HUDEP-2 (cell line): ENCODE data around the gene NSMCE3.
A peak's percentile ranks its signal among the peaks of the same experiment; 100 is the strongest.

ENCODE experiments used
- DNase-seq, 76 experiments: peaks; one replicate each; lab custom pipeline; 2025; ENCODE audit not compliant: unreplicated experiment in 76 of 76; lab: John Stamatoyannopoulos, UW

Gene NSMCE3

GRCh38 chr15:29269485-29270168, at the start of gene NSMCE3:
NSMCE3 (minus strand) TSS chr15:29269822; CDS start chr15:29269705, 117 bp downstream.
- peak in 73 of 76 experiments; percentile 11 to 84 (median 66) for DNase-seq

DNA sequence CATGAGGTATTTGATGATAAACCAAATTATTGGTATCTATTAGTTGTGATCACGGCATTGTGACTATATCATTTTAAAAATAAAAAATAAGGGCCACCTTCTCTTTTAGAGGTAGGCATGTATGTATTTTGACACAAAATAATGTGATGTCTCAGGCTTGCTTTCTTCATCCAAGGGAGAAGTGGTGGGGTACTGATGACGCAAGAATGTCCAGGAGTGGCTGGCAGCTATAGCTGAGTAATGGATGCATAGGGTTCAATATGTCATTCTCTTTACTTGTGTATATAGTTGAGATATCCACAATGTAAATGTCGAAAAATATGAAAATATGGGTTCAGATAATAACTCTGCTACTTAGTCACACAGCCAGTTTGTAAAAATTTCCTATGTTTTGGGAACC, 46.8 kb upstream of the NSMCE3 start:
- no peak for DNase-seq

GRCh38 chr15:29312387-29312786, 42.8 kb upstream of the NSMCE3 start:
- DNase-seq = no peak

DNA sequence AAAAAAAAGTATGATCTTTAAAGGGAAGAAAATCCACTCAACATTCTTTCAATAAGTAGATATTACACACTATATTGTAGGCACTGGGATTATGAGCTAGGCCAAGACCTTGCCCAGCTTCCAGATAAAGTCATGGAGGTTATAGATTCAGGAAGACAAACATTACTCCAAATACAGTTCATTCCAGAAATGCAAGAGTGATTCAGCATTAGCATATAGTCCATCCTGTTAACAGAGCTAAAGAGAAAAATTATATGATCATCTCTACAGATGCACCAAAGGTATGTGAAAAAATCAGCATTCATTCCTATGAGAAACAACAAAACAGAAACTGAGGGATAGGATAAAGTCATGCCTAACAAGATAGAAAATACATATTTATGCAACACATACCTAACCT, 42.1 kb upstream of the NSMCE3 start:
- DNase-seq = no peak

DNA sequence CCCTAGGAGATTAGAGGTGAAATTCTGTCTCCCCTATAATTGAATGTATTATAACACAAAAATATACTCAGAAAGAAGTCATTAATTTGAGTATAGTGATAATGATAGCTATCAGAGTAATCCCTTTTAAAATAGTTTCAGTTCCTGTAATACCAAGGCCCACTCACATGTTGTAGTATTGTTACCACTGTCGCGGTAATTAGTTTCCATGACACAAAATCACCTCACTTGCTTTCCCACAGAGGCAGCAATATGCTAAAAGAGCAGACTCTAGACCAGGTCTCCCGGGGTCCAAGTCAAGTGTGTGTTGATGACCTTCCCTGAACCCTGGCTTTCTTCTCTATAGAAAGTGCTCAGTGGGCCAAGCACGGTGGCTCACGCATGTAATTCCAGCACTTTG, 39.5 kb upstream of the NSMCE3 start:
- DNase-seq = no peak

DNA sequence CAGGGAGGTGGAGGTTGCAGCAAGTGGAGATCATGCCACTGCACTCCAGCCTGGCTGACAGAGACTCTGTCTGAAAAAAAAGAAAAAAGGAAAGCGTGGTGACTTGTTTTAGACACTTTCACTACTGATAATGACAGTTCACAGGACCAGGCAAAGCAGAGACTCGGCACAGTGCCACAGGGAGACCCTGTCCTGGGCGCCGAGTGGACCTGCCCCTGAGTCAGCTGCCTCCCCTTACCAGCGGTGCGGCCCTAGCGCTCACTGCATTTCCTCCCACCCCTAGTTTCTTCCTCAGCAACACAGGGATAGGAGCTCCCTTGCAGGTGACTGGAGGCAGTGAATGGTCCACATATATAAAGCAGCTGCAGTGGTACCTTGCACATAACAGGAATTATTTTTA, 38.7 kb upstream of the NSMCE3 start:
- DNase-seq = no peak

DNA sequence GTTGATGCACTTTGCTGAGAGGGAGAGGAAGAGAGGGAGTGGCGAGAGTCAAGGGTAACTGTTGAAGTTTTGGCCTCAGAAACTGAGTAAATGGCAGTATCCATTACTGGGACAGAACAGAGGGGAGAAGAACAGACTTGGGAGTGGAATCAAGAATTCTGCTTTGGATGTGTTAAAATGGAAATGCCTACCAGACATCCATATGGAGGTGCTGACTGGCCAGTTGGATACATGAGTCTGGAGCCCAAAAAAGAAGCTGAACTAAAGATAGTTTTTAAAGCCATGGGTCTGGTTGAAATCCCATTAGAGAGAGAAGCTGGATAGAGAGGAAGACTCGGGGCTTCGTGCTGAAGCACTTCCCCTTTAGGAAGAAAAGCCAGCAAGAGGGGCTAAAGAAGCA, 35.9 kb upstream of the NSMCE3 start:
- DNase-seq = no peak

- DNase-seq = no peak
Observed at GRCh38 chr15:29302871-29303270, 33.2 kb upstream of the NSMCE3 start.

DNA sequence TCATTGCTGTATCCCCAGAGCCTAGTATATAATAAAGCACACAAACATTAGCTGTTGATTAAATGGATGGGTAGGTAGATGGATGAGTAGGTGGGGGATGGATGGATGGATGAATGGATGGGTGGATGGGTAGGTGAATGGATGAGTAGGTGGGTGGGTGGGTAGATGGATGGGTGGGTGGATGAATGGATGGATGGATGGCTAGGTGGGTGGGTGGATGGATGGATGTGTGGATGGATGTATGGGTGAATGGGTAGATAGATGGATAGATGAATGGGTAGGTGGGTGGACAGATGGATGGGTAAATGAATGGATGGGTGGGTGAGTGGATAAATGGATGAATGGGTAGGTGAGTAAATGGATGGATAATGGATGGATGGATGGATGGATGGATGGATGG, 30.2 kb upstream of the NSMCE3 start:
- DNase-seq = no peak

- DNase-seq = no peak
Observed at GRCh38 chr15:29299331-29299730, 29.7 kb upstream of the NSMCE3 start.

DNA sequence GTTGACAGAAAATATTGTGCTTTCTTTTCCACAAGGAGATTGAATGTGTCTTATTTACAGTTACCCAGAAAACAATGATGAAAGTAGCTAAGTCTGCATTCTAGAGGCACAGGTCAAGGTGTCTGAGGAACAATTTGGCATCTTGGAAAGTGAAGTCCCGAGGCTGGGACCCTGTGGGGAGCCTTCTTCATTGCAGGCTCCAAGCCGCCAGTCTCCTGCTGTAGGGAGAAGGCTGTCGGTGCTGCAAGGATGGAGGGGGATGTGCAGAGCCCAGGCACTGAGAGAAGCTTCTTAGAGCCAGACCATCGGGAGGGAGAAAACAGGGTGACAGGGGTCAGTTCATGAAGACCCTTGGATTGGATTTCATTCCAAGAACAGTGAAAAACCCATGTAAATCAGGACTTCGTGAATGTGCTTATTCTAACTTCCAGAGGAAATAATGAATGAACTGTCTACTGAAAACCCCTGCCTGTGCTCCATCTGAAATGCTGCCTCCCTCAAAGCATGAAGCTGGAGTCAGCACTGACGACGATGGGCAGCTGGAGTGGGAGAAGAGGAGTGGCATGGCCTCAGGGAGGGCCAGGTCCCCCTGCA, 25.2 kb upstream of the NSMCE3 start:
- DNase-seq = no peak

- no peak for DNase-seq
Observed at GRCh38 chr15:29291067-29291845, 21.6 kb upstream of the NSMCE3 start.

DNA sequence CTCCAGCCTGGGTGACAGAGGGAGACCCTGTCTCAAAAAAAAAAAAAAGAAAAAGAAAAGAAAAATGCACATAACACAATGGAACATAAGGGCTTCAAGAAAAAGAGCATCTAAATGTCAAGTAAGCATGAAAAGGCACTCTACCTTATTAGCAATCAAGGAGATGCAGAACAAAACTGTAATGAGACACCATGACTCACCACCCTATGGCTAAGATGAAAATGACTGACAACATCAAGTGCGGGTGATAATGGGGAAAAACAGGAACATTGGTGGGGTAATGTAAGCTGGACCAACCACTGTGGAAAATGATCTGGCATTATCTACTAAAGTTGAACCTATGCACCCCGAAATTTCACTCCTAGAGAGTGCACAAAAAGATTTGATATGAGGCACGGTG, 19.6 kb upstream of the NSMCE3 start:
- no peak for DNase-seq

DNA sequence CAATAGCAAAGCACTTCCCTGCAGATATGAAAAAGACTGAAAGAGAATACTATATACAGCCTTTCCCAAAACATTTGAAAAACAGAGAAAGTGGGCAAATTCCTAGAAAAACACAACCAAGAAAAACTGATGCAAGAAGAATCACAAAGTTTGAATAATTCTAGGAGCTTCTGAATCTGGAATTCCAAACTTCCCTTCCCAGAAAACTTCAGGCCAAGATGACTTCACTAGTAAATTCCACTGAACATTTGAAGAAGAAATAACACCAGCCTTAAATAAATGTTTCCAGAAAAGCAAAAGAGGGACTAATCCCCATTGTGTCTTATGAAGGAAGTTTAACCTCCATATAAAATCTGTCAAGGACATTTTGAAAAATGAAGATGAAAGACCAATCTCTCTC, 15.8 kb upstream of the NSMCE3 start:
- no peak for DNase-seq

DNA sequence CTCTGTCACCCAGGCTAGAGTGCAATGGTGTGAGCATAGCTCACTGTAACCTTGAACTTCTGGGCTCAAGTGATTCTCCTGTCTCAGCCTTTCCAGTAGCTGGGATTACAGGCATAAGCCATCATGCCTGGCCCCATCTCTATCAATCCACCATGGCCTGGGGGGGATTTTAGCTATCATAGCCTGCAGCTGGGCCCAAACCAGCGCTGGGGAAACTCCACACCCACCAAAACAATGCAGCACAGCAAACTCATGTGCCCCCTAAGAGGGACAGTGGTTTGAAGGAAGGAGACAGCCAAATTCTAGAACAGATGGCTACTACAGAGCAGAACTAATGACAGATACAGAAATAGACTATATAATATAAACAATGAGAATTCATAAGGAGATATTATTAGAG, 13.8 kb upstream of the NSMCE3 start:
- DNase-seq = no peak

GRCh38 chr15:29280514-29280913, 10.9 kb upstream of the NSMCE3 start:
- no peak for DNase-seq

DNA sequence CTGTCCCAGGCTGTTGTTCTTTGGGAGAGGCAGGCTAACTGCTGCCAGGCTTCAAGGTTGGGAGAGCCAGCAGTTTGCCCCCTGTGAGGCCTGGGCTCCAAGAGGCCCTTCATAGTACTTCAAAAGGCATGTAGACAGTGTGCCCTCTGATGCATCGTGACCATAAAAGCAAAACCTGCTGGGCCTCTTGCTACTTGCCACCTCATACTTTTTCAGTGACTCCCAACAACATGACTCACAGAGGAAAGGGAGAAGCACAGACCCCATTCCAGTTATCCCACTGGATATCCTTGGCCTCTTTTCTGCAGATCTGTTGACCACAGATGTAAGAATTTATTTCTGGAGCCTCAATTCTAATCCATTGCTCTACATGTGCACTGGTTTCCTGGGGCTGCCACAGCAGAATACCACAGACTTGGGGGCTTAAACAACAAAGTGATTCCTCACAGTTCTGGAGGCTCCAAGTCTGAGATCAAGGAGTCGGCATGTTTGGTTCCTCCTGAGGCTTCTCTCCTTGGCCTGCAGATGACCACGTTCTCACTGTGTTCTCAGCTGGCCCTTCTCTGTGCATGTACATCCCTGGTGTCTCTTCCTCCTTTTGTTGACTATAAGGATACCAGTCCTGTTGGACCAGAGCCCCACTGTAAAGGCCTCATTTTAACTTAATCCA, 8.9 kb upstream of the NSMCE3 start:
- DNase-seq = no peak

DNA sequence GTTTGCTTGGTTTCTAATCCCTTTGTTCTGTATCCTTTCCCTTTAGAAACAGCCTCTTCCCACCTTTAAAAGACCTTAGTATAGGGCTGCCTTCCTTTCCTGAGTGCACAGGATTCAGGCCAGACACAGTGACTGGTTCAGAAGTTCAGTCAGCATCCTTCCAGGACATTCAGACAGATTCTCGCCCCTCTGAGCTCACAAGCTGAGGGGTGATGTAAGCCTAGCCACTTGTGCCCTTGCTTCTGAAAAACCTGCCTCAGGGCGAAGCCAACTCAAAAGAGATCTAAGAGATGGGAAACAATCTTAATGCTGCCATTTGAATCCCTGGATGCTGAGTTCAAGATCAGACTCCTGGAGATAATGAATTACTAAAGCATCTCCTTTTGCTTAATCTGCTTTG, 6.7 kb upstream of the NSMCE3 start:
- DNase-seq = no peak

DNA sequence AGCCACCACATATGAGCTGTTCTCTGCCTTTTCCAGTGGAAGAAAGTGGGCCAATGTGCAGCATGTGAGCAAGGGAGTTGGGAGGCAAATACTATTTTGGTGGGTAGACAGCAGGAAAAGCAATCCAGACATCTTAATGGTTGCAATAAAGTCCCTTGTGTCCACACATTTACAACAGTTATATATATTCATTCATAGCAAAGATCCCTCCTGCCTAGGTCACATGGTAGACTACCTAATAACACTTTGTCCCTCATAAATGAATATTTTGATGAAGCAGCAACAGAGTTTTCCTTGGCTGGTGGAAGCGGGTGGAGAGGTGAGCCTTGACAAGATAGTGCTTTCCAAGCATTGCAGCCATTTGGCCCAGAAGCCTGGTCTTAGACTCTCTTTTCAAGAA, 6.2 kb upstream of the NSMCE3 start:
- no peak for DNase-seq

GRCh38 chr15:29274946-29275345, 5.3 kb upstream of the NSMCE3 start:
- no peak for DNase-seq

- DNase-seq = no peak
Observed at GRCh38 chr15:29272219-29272618, 2.6 kb upstream of the NSMCE3 start.
